GM21825 (cell line): ENCODE measurements around the gene CLCNKB.

ENCODE experiments used
- ATAC-seq: cut with Tn5 transposase; IDR thresholded peaks from one replicate; pipeline ENCODE4 v1.9.1; 2021; ENCODE audit warnings: mild to moderate bottlenecking, moderate library complexity; ENCODE audit not compliant: unreplicated experiment

Gene CLCNKB

GRCh38 chr1:16072616-16073484, 29.3 kb downstream of the CLCNKB start:
- no peak for ATAC-seq

GRCh38 chr1:16073490-16074119, 30.0 kb downstream of the CLCNKB start, which contains the start of gene FAM131C:
FAM131C (minus strand) TSS chr1:16073651; CDS start chr1:16073442, 209 bp downstream.
- ATAC-seq: peak; percentile 50

GRCh38 chr1:16074217-16074616, 30.6 kb downstream of the CLCNKB start:
- ATAC-seq: no peak

GRCh38 chr1:16075337-16076030, 31.9 kb downstream of the CLCNKB start:
- ATAC-seq: no peak

- ATAC-seq: no peak
Measured at GRCh38 chr1:16076031-16076864, 32.7 kb downstream of the CLCNKB start.

GRCh38 chr1:16076865-16077238, 33.3 kb downstream of the CLCNKB start:
- no peak for ATAC-seq

GRCh38 chr1:16077406-16078245, 34.0 kb downstream of the CLCNKB start:
- no peak for ATAC-seq

- ATAC-seq: peak; percentile 56
Measured at GRCh38 chr1:16078925-16079656, 35.5 kb downstream of the CLCNKB start.

GRCh38 chr1:16080422-16081150, 37.0 kb downstream of the CLCNKB start:
- ATAC-seq: no peak

- no peak for ATAC-seq
Measured at GRCh38 chr1:16081636-16082035, 38.1 kb downstream of the CLCNKB start.

- no peak for ATAC-seq
Measured at GRCh38 chr1:16082283-16083038, 38.9 kb downstream of the CLCNKB start.

- no peak for ATAC-seq
Measured at GRCh38 chr1:16083486-16083885, 39.9 kb downstream of the CLCNKB start.

- no peak for ATAC-seq
Measured at GRCh38 chr1:16085522-16085921, 41.9 kb downstream of the CLCNKB start.

GRCh38 chr1:16087733-16088132, 44.2 kb downstream of the CLCNKB start:
- ATAC-seq: no peak

GRCh38 chr1:16088351-16088911, 44.8 kb downstream of the CLCNKB start:
- ATAC-seq: no peak

GRCh38 chr1:16088996-16089395, 45.4 kb downstream of the CLCNKB start:
- ATAC-seq: no peak

GRCh38 chr1:16090076-16090826, 46.7 kb downstream of the CLCNKB start:
- no peak for ATAC-seq
